Urinary bladder (tissue), 4 donors: ENCODE data around the gene PLEKHM3. TPM values are rescaled to one million over a fixed set of nuclear protein-coding genes. Genes with fewer than 3 reads are reported as not detected.

Experiments
- DNase-seq: peaks from one replicate; pipeline ENCODE4 v3.0.0-alpha.2; 2015; ENCODE audit errors: extremely low spot score
- H3K27ac ChIP-seq: one replicate; pipeline ENCODE4 v1.5.1; 2013; ENCODE audit warnings: low read depth, mild to moderate bottlenecking, moderate library complexity
- H3K36me3 ChIP-seq: one replicate; pipeline ENCODE4 v1.6.1; 2013; ENCODE audit warnings: mild to moderate bottlenecking, moderate library complexity; ENCODE audit not compliant: insufficient read depth
- H3K4me1 ChIP-seq: one replicate; pipeline ENCODE4 v1.6.1; 2013; ENCODE audit warnings: mild to moderate bottlenecking, moderate library complexity; ENCODE audit not compliant: insufficient read depth
- H3K4me3 ChIP-seq: one replicate; pipeline ENCODE4 v1.5.1; 2013; ENCODE audit warnings: low read depth, low read length
- WGBS: extraction: QIAGEN DNeasy Blood & Tissue Kit; methylation state at CpG from one replicate; pipeline ENCODE4 v1.1.7; 2013; 5-methylcytosine and 5-hydroxymethylcytosine counted together
- polyA plus RNA-seq: library from polyadenylated mRNA; stranded (reverse); fragments of 200-250 nt; gene quantifications from one replicate; pipeline ENCODE4 v1.2.3, GENCODE V29; 2013
- total RNA-seq: library from RNA; depleted of rRNA; stranded (reverse); fragments of >200 nt; gene quantifications from one replicate; pipeline ENCODE4 v1.2.3, GENCODE V29; 2014
- donor health status: healthy with polysubstance abuse.
- donor health status: healthy.

PLEKHM3 gene
- total and polyA plus RNA-seq, 2 donors, result 5.7 to 30.1 TPM

DNA sequence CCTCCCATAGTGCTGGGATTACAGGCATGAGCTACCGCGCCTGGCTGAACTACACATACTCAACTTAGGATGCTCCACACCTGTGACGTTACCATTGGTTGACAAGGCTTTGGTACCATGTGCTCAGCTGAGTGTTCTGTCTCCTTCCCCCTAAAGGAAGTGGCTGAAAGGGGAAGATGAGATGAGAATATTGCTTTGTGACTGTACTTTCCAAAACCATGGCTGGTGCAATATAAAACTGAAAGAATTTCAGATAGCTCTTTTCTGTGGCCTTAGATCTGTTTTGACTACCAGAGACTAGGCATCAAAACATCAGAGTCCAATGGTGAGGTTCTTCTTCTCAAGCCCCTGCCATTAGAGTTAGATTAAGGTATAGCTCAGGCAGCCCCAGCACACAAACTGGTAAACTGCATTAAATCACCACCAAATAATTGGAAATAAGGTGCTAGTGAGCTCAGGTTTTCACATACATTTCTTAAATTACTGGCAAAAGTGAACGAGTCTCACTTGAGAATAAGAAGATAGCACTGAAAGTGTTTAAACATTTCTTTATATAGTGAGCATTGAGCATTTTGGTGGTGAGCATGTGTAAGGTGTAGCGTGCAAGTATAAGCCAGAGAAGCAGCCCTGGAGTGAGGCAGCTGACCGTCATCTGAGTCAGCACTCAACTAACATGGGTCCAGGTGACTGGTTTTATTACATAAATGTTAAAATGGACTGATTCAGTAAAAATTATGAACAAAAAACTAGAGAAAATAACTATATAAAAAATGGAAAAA is 142.1 kb downstream of the PLEKHM3 start:
- Histone ChIP-seq H3K27ac (no peak overlapping the region), H3K36me3 (no peaks in the 10 kb centered on the region), H3K4me3 (no peak overlapping the region), H3K4me1 (no peaks in the 10 kb centered on the region)
- WGBS, result 96% methylated on average over 6 of the region's 6 CpGs
- no peak for DNase-seq

DNA sequence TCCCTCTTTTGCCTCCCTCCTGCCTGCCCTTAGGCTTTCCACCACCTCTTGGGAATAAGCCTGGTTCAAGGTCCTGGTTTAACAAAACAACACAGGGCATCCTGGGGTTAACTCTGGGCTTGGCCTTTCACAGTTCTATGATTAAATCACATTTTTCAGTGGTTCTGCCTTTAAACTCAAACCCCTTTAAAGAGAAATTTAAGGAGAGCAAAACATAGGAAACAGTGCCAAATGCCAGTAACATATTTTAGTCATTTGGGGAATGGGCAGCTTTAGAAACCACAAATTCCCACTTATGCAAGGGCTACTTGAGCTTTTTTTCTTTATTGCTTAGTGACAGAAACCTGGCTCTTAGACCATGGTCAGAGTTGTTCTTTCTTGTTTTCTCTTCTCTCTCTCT is 143.4 kb downstream of the PLEKHM3 start:
- H3K36me3 ChIP-seq, result no peaks in the 10 kb centered on the region
- DNase-seq, result no peak
- H3K27ac ChIP-seq, result no peak overlapping the region
- H3K4me1 ChIP-seq, result no peaks in the 10 kb centered on the region
- H3K4me3 ChIP-seq, result no peak overlapping the region

GRCh38 chr2:207879536-207879935 is 145.8 kb downstream of the PLEKHM3 start:
- Histone ChIP-seq H3K36me3 (no peaks in the 10 kb centered on the region), H3K4me1 (no peaks in the 10 kb centered on the region), H3K4me3 (no peak overlapping the region), H3K27ac (no peak overlapping the region)
- 76% methylated on average over 2 of the region's 2 CpGs for WGBS
- DNase-seq, result no peak

DNA sequence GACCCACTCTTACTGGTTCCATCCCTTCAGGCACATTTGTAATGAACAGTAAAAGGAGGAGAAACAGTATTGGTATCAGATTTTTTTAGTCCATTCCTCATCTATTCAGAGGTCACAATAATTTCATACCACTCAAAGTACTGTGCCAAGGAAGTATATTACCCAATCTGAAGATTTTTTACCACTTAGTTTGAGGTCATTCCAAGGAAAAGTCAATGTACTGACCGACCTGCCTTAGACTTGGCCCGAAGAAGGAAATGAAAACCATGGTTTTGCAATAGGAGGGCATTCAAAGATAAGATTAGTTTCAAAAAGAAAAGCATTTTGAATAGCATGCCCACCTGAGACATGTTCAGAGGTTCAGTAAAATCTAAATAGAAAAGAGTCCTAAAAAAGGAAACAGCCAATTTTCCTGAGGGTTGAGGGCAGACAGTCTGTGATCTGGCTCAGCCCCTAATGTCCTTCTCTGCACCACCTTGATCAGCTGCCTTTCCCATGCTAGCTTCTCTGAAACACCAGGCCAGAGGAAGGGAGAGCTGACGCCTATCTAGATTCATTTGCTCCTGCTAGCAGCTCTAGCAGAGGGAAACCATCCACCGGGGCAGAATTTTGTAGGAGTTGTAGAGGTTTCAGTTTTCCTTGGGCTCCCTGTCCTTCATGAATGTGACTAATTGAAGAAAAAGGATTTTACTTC is 148.3 kb downstream of the PLEKHM3 start:
- no peak overlapping the region for H3K4me3 ChIP-seq
- DNase-seq, result no peak
- no peak overlapping the region for H3K27ac ChIP-seq
- no peaks in the 10 kb centered on the region for H3K4me1 ChIP-seq
- H3K36me3 ChIP-seq, result no peaks in the 10 kb centered on the region
- WGBS, result 90% methylated on average over 4 of the region's 4 CpGs

GRCh38 chr2:207875473-207876212 is 149.7 kb downstream of the PLEKHM3 start:
- no peak overlapping the region for H3K27ac ChIP-seq
- H3K4me3 ChIP-seq, result no peak overlapping the region
- H3K36me3 ChIP-seq, result no peaks in the 10 kb centered on the region
- DNase-seq, result no peak
- H3K4me1 ChIP-seq, result no peaks in the 10 kb centered on the region
- WGBS, result 98% methylated on average over 3 of the region's 3 CpGs

- no peaks in the 10 kb centered on the region for H3K4me1 ChIP-seq
- H3K36me3 ChIP-seq, result no peaks in the 10 kb centered on the region
- no peak for DNase-seq
- H3K27ac ChIP-seq, result no peak overlapping the region
- WGBS, result 99% methylated on average over 1 of the region's 1 CpG
- no peak overlapping the region for H3K4me3 ChIP-seq
These were observed 151.5 kb downstream of the PLEKHM3 start for GRCh38 chr2:207873794-207874193.

- no peak for DNase-seq
These were observed 153.4 kb downstream of the PLEKHM3 start for GRCh38 chr2:207871911-207872310.

DNA sequence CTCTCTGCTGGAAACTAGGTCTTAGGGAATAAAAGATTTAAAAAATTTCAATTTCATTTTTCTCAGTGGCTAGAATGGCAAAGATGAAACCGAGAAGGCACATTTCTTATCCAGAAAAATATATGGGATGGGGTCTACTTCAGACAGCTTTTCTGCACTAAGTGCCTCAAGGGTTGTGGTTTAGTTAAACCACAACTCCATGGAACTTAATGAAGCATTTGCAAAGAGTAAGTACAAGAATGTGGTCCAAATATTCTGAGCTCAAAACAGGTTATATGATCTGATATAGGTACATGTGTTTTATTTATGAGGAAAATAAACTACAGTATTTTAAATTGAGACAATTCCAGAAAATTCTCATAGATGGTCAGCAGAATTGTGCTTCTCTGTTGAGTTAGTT is 153.8 kb downstream of the PLEKHM3 start:
- Histone ChIP-seq H3K27ac (no peak overlapping the region), H3K4me1 (no peaks in the 10 kb centered on the region), H3K4me3 (no peak overlapping the region), H3K36me3 (no peaks in the 10 kb centered on the region)
- DNase-seq, result no peak
- 93% methylated on average over 1 of the region's 1 CpG for WGBS

More at GRCh38 chr2:207871911-207872310, 153.4 kb downstream of the PLEKHM3 start:
- no peaks in the 10 kb centered on the region for H3K36me3 ChIP-seq
- 99% methylated on average over 2 of the region's 2 CpGs for WGBS
- no peak overlapping the region for H3K4me3 ChIP-seq
- no peaks in the 10 kb centered on the region for H3K4me1 ChIP-seq
- no peak overlapping the region for H3K27ac ChIP-seq

DNA sequence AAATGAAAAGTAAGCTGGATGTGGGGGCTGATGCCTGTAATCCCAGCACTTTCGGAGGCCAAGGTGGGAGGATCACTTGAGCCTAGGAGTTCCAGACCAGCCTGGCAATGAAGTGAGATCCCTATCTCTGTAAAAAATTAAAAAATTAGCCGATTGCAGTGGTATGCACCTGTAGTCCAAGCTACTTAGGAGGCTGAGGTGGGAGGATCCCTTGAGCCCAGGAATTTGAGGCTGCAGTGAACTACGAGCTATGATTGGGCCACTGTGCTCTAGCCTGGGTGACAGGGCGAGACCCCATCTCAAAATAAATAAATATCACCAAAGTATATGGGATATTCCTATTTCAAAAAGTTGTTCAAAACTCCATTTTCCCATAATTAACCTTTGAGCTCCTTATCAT is 154.5 kb downstream of the PLEKHM3 start:
- 97% methylated on average over 4 of the region's 4 CpGs for WGBS
- no peak overlapping the region for H3K4me3 ChIP-seq
- no peak for DNase-seq
- no peak overlapping the region for H3K27ac ChIP-seq
- no peaks in the 10 kb centered on the region for H3K4me1 ChIP-seq
- no peaks in the 10 kb centered on the region for H3K36me3 ChIP-seq

- DNase-seq, result no peak
- no peaks in the 10 kb centered on the region for H3K36me3 ChIP-seq
- H3K4me3 ChIP-seq, result no peak overlapping the region
- H3K27ac ChIP-seq, result no peak overlapping the region
- 97% methylated on average over 7 of the region's 7 CpGs for WGBS
- no peaks in the 10 kb centered on the region for H3K4me1 ChIP-seq
These were observed 155.2 kb downstream of the PLEKHM3 start for GRCh38 chr2:207869784-207870778.

DNA sequence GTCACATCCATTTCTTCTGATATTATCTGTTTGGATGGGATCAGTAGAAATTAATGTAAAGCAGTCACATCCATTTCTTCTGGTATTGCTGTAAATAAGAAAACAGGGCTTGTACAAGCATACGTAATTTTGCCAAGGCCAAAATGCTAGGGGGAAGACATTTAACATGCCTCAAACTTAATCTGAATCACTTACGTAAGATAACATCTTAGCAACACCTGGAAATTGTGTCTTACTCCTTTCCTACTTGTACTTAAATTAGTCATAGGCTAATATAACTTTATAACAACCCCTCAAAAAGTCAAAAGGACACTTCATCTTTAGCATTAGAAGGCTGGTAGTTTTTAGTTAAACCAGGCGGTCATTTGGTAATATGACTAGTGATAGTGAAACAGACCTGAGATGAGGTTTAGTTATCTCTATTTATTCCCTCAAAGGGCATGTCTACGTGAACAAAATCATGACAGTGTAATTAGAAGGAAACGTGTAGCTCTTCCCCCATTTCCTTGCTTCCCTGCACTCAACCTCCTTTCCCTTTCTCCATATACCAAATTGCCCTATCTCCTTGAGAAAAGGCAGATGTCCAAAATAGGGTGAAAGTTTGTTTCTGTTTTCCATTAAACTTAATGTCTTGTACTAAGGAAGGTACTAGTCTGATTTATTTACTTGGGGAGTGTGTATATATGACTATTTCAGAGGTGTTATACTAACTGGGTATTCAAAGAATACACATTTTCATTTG is 156.3 kb downstream of the PLEKHM3 start:
- H3K36me3 ChIP-seq, result no peaks in the 10 kb centered on the region
- 88% methylated on average over 5 of the region's 5 CpGs for WGBS
- no peak for DNase-seq
- no peaks in the 10 kb centered on the region for H3K4me1 ChIP-seq
- no peak overlapping the region for H3K27ac ChIP-seq
- no peak overlapping the region for H3K4me3 ChIP-seq

GRCh38 chr2:207867905-207868304 is 157.4 kb downstream of the PLEKHM3 start:
- Histone ChIP-seq H3K4me1 (no peaks in the 10 kb centered on the region), H3K36me3 (no peaks in the 10 kb centered on the region), H3K27ac (no peak overlapping the region), H3K4me3 (no peak overlapping the region)
- WGBS, result 100% methylated on average over 1 of the region's 1 CpG
- DNase-seq, result no peak
